Stimulated activated CD8-positive, alpha-beta memory T cell treated with anti-CD3 and anti-CD28 coated beads, Interleukin-15, amount 100 ng/mL, for 48 hours (primary cell): ENCODE results near the gene TLX3.

Experiments used
- DNase-seq, 2 donors: peaks; one replicate each; pipeline ENCODE4 v3.0.0-alpha.2; 2020; ENCODE audit warnings: low read depth in 2 of 2

Gene TLX3

DNA sequence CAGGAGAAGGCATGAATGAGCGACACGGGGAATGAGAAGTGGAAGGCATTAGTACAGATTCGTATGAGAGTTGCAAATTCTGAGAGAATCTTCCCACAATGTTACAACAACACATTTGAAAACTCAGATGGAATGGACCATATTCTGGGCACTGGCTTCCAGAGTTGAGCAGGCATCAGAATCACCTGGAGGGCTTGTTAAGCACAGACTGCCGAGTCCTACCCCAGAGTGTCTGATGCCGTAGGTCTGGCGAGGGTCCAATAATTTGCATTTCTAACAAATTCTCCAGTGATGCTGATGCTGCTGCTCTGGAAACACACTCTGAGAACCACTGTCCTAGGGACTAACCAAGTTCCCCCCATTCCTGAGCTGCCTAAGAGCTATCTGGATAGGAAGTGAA, 2.9 kb upstream of the TLX3 start:
- no peak for DNase-seq

- no peak for DNase-seq
Measured at GRCh38 chr5:171306781-171307591, 2.1 kb upstream of the TLX3 start.

DNA sequence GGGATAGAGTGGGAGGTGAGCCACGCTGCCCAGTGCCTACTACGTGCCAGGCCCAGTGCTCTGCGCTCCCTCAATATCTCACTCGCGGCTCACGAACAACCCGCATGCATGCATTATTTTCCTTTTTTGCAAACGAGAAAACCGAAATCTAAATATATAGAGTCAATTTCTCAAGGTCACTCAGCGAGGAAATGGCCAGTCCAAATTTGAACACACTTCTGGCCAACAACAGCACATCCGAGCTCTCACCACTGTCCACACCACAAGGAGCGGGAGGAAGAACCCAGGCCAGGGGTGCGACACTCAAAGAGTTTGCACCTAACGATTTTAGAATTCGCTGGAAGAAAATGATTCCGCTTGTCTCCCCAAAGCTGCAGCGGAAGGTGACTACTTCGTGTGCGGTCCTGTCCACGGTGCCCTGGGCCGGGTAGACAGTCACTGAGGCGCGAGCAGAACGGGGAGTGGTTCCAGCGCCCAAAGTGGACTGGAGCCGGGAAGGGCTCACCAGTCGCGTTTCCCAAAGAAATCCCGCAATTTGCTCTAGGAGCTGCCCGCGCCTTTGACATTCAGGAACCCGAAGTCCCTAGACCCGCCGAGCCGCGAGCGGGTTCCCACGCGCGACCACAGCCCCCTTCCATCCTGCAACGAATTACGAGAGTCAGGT, 1.1 kb upstream of the TLX3 start:
- DNase-seq, result no peak

DNA sequence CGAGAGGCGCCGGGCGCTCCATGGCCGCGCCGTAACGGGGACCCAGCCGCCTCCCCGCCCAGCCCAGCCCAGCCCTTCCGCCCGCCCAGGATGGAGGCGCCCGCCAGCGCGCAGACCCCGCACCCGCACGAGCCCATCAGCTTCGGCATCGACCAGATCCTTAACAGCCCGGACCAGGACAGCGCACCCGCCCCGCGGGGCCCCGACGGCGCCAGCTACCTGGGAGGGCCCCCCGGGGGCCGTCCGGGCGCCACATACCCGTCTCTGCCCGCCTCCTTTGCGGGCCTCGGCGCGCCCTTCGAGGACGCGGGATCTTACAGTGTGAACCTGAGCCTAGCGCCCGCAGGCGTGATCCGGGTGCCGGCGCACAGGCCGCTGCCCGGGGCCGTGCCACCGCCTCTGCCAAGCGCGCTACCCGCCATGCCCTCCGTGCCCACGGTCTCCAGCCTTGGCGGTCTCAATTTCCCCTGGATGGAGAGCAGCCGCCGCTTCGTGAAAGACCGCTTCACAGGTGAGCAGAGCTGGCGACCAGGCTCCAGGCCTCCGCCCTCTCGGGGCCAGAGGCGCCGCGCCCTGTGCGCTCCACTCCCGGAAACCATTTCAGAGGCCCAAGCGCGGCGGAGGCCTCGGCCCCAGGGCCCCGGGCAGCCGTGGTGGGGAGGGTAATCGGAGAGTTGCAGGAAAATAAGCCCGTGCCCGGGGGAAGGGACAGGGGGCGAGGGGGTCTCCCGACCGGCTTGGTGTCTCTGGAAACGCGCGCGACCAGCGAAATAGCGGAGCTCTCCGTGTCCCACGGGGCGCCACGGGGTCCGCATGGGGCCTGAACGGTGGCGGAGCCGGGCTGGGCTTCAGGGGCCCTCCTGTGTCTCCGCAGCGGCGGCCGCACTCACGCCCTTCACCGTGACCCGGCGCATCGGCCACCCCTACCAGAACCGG, 496 bp downstream of the TLX3 start:
- DNase-seq, result no peak

- DNase-seq, result peak in 1 of 2 donors; percentile 25
Measured at GRCh38 chr5:171310212-171310818, 1.3 kb downstream of the TLX3 start.

DNA sequence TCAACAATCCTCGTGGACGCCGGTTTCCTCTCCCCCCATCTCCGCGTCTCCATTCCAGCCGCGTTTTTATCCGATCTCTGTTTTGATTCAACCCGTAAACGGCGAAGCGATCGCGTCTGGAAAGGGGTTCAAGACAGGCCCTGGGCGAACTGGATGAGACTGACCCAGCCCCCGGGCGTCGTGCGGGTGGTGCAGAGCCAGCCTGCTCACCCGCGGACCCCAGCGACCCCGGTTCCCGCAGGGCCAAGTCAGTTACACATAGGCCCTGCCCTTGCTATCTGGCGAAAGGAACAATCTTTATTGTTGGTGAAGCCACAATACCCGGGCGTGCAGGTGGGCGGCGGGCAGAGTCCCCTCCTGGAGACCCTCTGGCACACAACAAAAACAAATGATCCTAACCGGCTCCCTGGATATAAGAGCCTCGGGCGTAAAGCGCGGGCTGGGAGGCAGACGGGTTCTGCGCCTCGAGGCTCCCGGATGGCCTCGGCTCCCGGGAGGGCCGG, 1.8 kb downstream of the TLX3 start:
- DNase-seq, result no peak

- no peak for DNase-seq
Measured at GRCh38 chr5:171311322-171312077, 2.5 kb downstream of the TLX3 start.

DNA sequence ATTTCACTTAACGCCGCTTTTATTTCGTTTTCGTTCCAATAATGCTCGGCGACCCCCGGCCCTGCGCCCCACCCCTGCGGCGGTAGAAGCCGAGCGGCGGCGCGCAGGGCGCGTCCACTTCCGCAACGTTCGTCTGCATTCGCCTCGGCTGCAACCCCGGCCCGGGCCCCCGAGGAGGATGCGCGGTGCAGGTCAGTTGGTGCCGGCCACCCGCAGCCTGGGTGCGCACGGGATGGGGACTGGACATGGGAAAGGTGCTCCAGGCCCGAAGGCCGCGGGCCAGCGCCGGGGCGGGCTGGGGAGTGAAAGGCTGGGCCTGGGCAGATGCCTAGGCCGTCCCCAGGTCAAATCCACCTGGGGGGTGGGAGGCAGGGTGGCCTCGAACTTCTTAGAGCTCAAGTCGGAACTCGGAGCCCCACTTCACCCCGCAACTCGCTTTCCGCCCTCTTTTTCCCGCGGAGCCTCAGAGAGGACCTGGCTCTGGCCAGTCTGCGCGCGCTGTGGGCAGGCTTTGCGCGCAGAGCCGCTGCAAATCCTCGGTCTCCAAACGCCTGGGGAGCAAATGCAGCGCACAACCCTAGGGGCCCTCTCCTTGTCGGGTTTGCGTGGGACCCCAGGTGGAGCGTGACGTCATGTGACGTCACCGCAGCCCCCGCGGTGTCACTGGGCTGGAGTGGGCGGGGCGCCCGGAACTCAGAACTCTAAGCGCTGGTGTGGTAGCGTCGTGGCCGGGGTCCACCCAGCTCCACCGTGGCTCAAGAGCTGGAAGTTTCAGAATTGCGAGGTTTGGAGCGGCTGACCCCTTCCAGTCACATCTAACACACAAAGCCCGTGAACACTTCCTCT, 3.3 kb downstream of the TLX3 start:
- DNase-seq, result no peak

GRCh38 chr5:171313481-171314206, 4.6 kb downstream of the TLX3 start:
- no peak for DNase-seq

GRCh38 chr5:171314728-171315385, 5.8 kb downstream of the TLX3 start:
- no peak for DNase-seq

- DNase-seq, result no peak
Measured at GRCh38 chr5:171315386-171315891, 6.4 kb downstream of the TLX3 start.

DNA sequence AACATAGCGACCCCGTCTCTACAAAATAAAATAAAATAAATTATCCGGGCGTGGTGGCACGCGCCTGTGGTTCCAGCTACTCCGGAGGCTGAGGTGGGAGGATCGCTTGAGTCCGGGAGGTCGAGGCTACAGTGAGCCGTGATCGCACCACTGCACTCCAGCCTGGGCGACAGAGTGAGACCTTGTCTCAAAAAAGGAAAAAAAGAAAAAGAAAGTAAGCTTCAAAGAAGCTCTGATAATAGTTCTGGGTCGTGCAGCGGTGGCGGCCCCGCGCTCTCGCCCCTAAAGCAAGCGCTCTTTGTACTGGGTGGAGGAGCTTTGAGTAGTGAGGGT, 6.8 kb downstream of the TLX3 start:
- no peak for DNase-seq

DNA sequence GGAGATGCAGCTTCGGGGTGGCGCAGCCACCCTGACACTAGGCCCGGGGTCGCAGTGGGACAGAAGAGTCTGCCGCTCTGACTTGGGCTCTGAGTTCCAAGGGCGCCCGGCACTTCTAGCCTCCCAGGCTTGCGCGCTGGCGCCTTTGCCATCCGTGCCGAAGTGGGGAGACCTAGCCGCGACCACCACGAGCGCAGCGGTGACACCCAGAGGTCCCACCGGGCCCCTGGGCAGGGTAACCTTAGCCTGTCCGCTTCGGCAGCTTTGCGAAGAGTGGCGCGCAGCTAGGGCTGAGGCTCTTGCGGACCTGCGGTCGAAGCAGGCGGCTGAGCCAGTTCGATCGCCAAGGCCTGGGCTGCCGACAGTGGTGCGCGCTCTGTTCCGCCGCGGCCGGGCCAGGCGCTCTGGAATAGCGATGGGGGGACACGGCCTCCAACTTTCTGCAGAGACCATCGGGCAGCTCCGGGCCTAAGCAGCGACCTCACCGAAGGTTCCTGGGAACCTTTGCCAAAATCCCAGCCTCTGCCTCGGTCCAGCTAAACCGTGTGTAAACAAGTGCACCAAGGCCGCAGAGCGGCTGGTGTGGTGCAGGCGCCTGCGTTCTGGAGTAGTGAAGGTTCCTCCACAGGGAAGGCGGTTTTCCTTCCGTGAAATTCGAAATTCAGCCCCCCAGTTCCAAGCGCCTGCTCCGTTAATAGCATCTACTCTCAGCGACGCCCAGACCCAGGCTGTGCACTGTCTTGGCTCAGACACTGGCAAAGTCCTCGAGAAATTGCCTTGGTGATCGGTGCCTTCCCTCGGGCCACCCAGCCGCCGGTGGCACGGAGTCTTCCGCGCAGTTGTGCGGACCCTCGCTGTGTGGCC, 7.4 kb downstream of the TLX3 start:
- no peak for DNase-seq

DNA sequence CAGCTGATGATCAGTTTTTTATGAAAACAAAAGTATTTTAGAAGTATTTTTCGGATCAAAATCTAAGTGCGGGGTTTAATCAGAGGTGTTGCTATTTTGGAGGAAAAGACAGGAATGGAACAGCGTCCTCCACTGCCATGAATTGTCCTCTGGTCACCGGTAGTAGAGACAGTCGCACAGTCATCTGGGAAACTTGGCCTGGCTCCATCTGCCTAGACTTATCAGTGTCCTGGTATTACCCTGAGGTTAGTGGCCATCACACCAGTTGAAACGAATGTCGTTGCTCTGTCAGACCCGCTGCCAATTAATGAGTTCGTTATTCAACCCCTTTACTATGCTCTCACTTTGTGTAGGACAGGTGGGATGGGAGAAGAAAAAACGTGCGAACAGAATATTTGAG, 8.2 kb downstream of the TLX3 start:
- no peak for DNase-seq

DNA sequence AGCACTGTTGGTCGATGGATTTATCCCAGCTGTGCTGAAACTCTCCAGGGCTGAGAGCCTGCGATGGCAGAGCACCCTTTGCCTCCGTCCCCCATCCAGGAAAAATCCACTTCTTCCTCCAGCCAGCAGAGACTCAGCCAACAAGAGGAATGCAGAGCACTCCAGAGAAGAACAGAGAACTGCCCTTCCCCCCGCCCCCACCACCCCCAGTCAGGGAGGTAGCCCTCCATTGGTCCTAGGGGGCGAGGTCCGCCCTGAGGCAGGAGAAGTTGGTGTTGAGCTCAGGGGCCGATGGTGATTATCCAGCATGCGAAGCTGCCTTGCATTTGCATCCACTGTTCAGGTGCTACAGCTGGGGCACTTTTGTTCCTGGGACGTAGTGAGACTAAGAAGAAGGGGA, 9.0 kb downstream of the TLX3 start:
- no peak for DNase-seq

DNA sequence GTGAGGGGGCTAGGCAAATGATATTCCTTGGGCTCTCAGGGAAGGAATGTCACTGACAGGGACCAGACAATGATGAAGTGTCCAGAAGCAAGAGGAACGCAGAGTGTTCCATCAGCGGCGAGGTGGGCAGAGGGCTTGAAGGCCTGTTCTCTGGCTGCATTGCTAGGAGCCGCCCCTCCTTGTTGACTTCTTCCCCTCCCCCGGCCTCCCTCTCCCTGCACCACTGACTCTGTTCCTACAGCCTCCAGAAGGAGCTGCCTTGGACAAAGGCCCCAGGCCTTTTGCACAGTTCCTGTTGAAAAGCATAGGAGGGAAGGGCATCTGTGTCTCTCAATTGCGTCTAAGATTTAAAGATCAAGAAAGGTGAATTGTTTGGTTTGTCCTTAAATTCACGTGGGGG, 12.4 kb downstream of the TLX3 start:
- no peak for DNase-seq

DNA sequence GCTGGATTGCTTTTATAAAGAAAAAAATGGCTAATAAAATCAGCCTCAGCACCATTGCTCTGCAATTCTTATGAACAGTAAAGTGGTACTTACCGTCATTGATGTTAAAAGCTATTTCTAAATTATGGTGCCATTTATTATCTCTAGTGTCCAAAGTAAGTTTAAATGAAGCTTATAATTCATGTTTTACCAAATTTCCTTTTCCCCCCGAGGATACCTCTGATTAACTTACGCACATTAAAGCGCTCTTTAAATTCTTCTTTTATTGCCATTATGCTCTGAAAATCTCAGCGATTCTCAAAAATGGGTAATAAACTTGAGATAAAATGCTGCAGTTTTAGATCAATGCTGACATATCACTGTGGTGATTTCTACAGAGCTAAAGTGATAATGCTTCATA, 13.5 kb downstream of the TLX3 start:
- DNase-seq, result no peak

GRCh38 chr5:171323007-171323406, 14.0 kb downstream of the TLX3 start:
- DNase-seq, result no peak
